SK-N-SH (cell line): ENCODE results near the gene MCUR1. TPM values are rescaled to one million over a fixed set of nuclear protein-coding genes. Genes with fewer than 3 reads are reported as not detected.

Experiments
- CTCF ChIA-PET: fragments of 300-600, 350-600 bp; formaldehyde crosslinking; extraction: SDS; loops from one replicate; lab custom pipeline; 2021; lab: Yijun Ruan, JAX
- POLR2A ChIA-PET: fragments of 350-600 bp; sonication (Branson Sonifier 250); formaldehyde crosslinking; extraction: SDS; loops from one replicate; lab custom pipeline; 2020; ENCODE audit warnings: antibody characterized with exemption, inconsistent platforms; lab: Yijun Ruan, JAX
- DNase-seq: peaks from one replicate; pipeline ENCODE4 v3.0.0; 2012
- H2AFZ ChIP-seq: fragments of 200-600 bp; sonication (generic); 2 replicates; pipeline ENCODE4 v1.8.1; 2016; ENCODE audit warnings: antibody characterized with exemption, mild to moderate bottlenecking, low read depth
- H3F3A ChIP-seq: fragments of 200-600 bp; sonication (generic); replicated peaks from 2 replicates; pipeline ENCODE3; 2016; ENCODE audit warnings: antibody characterized with exemption, mild to moderate bottlenecking; ENCODE audit not compliant: insufficient read depth
- H3K27ac ChIP-seq, 2 experiments: fragments of 200-500 bp in 1 of 2; fragments of 200-600 bp in 1 of 2; sonication (Bioruptor generic) in 1 of 2; sonication (generic), shearing (Covaris generic) in 1 of 2; 2 replicates each; pipeline versions ENCODE4 v1.5.1 to v1.6.1; 2014 to 2016; ENCODE audit warnings: low read depth in 2 of 2, inconsistent platforms in 1 of 2, low read length in 1 of 2, mild to moderate bottlenecking in 1 of 2, mixed read lengths in 1 of 2
- H3K27me3 ChIP-seq: fragments of 200-600 bp; sonication (generic), shearing (Covaris generic); 2 replicates; pipeline ENCODE4 v1.6.1; 2016; ENCODE audit warnings: mixed run types; ENCODE audit not compliant: insufficient read depth
- H3K36me3 ChIP-seq, 2 experiments: fragments of 200-500 bp in 1 of 2; fragments of 200-600 bp in 1 of 2; sonication (Bioruptor generic) in 1 of 2; sonication (generic) in 1 of 2; replicated peaks in 1 of 2; 2 replicates each; pipeline versions ENCODE3 to v1.5.1; 2014 to 2016; ENCODE audit warnings: low read length in 1 of 2, mild to moderate bottlenecking in 1 of 2; ENCODE audit not compliant: insufficient read depth in 2 of 2, control insufficient read depth in 1 of 2
- H3K4me1 ChIP-seq, 2 experiments: fragments of 200-500 bp in 1 of 2; fragments of 200-600 bp in 1 of 2; sonication (Bioruptor generic) in 1 of 2; sonication (generic), shearing (Covaris generic) in 1 of 2; 2 replicates each; pipeline versions ENCODE4 v1.5.1 to v1.6.1; 2014 to 2016; ENCODE audit warnings: low read depth in 1 of 2, low read length in 1 of 2, mixed run types in 1 of 2; ENCODE audit not compliant: insufficient read depth in 2 of 2, control insufficient read depth in 1 of 2
- H3K4me2 ChIP-seq: fragments of 200-600 bp; sonication (generic), shearing (Covaris generic); 2 replicates; pipeline ENCODE4 v1.6.1; 2017; ENCODE audit warnings: mixed run types
- H3K4me3 ChIP-seq, 2 experiments: fragments of 200-500 bp in 1 of 2; fragments of 200-600 bp in 1 of 2; sonication (Bioruptor generic) in 1 of 2; sonication (generic), shearing (Covaris generic) in 1 of 2; 2 replicates each; pipeline versions ENCODE4 v1.5.1 to v1.8.1; 2014 to 2016; ENCODE audit warnings: low read depth in 2 of 2, inconsistent platforms in 1 of 2, low read length in 1 of 2, mild to moderate bottlenecking in 1 of 2, mixed read lengths in 1 of 2, moderate library complexity in 1 of 2
- H3K79me2 ChIP-seq: fragments of 200-600 bp; sonication (generic); 2 replicates; pipeline ENCODE4 v1.8.1; 2017; ENCODE audit warnings: mild to moderate bottlenecking; ENCODE audit not compliant: insufficient read depth
- H3K9ac ChIP-seq: fragments of 200-600 bp; sonication (generic); 2 replicates; pipeline ENCODE4 v1.6.1; 2017; ENCODE audit warnings: mixed run types
- H3K9me2 ChIP-seq: fragments of 200-600 bp; sonication (generic); 2 replicates; pipeline ENCODE4 v1.6.1; 2017; ENCODE audit warnings: mixed run types
- H3K9me3 ChIP-seq: fragments of 200-600 bp; sonication (generic); 2 replicates; pipeline ENCODE4 v1.6.1; 2017; ENCODE audit warnings: mixed run types, mild to moderate bottlenecking, moderate library complexity
- H4K20me1 ChIP-seq: fragments of 200-600 bp; sonication (generic); 2 replicates; pipeline ENCODE4 v1.6.1; 2017; ENCODE audit warnings: mild to moderate bottlenecking, mixed run types; ENCODE audit not compliant: insufficient read depth
- CHD2 ChIP-seq: fragments of 150-350 bp; IDR thresholded peaks from 2 replicates; pipeline ENCODE4 v1.6.1; 2018; ENCODE audit warnings: low read length; ENCODE audit not compliant: partially characterized antibody
- CTCF ChIP-seq: fragments of 200-600 bp; sonication (generic); IDR thresholded peaks from 2 replicates; pipeline ENCODE4 v1.6.1; 2017; ENCODE audit warnings: antibody characterized with exemption, mild to moderate bottlenecking, moderate library complexity
- ELF1 ChIP-seq: IDR thresholded peaks from 2 replicates; pipeline ENCODE4 v1.4.0; 2012
- EZH2phosphoT487 ChIP-seq: fragments of 200-600 bp; sonication (generic); IDR thresholded peaks from 2 replicates; pipeline ENCODE4 v1.6.1; 2017; ENCODE audit warnings: low read depth, mixed run types, mild to moderate bottlenecking, antibody characterized with exemption, moderate library complexity, borderline replicate concordance
- FOSL2 ChIP-seq: IDR thresholded peaks from 2 replicates; pipeline ENCODE4 v1.4.0; 2012; ENCODE audit warnings: low read depth, mild to moderate bottlenecking, moderate library complexity, borderline replicate concordance
- FOXJ3 ChIP-seq: sonication (generic); formaldehyde crosslinking; IDR thresholded peaks from 2 replicates; pipeline ENCODE4 v1.5.1; 2020; ENCODE audit warnings: mild to moderate bottlenecking, missing genetic modification reagents
- GABPA ChIP-seq: IDR thresholded peaks from 2 replicates; pipeline ENCODE4 v1.4.0; 2012; ENCODE audit warnings: low read depth, mild to moderate bottlenecking
- GATA2 ChIP-seq: sonication (generic); formaldehyde crosslinking; IDR thresholded peaks from 2 replicates; pipeline ENCODE4 v1.5.0; 2020; ENCODE audit warnings: mild to moderate bottlenecking, missing genetic modification reagents
- MAX ChIP-seq: IDR thresholded peaks from 2 replicates; pipeline ENCODE4 v1.4.0; 2012; ENCODE audit warnings: low read depth
- MEF2A ChIP-seq: IDR thresholded peaks from 2 replicates; pipeline ENCODE4 v1.4.0; 2012; ENCODE audit warnings: low read depth, borderline replicate concordance
- MXI1 ChIP-seq: IDR thresholded peaks from 2 replicates; pipeline ENCODE4 v1.6.1; 2012; ENCODE audit warnings: mild to moderate bottlenecking, low read depth, low read length, improper control_type of control experiment
- NFIC ChIP-seq: IDR thresholded peaks from 2 replicates; pipeline ENCODE4 v1.4.0; 2012; ENCODE audit warnings: borderline replicate concordance
- NRF1 ChIP-seq: IDR thresholded peaks from 2 replicates; pipeline ENCODE4 v1.6.1; 2012; ENCODE audit warnings: low read depth, mild to moderate bottlenecking, low read length
- POLR2AphosphoS5 ChIP-seq: IDR thresholded peaks from 2 replicates; pipeline ENCODE4 v1.6.1; 2012; ENCODE audit warnings: low read depth, low read length
- RCOR1 ChIP-seq: fragments of 150-350 bp; IDR thresholded peaks from 2 replicates; pipeline ENCODE4 v1.6.1; 2017; ENCODE audit warnings: antibody characterized with exemption, low read length
- SIN3A ChIP-seq: IDR thresholded peaks from 2 replicates; pipeline ENCODE4 v1.6.1; 2012; ENCODE audit warnings: low read depth, mild to moderate bottlenecking, low read length, moderate library complexity, borderline replicate concordance
- TAF1 ChIP-seq: IDR thresholded peaks from 2 replicates; pipeline ENCODE4 v1.6.1; 2012; ENCODE audit warnings: low read depth, mild to moderate bottlenecking, low read length, moderate library complexity, borderline replicate concordance
- TCF12 ChIP-seq: IDR thresholded peaks from 2 replicates; pipeline ENCODE4 v1.4.0; 2012
- TEAD4 ChIP-seq: IDR thresholded peaks from 2 replicates; pipeline ENCODE4 v1.4.0; 2012; ENCODE audit warnings: mild to moderate bottlenecking, borderline replicate concordance; ENCODE audit not compliant: insufficient read depth
- USF1 ChIP-seq: IDR thresholded peaks from 2 replicates; pipeline ENCODE4 v1.4.0; 2012; ENCODE audit warnings: low read depth, borderline replicate concordance
- USF2 ChIP-seq: fragments of 150-350 bp; IDR thresholded peaks from 2 replicates; pipeline ENCODE4 v1.6.1; 2017; ENCODE audit warnings: antibody characterized with exemption, low read length, low read depth, borderline replicate concordance
- YY1 ChIP-seq: IDR thresholded peaks from 2 replicates; pipeline ENCODE4 v1.4.0; 2012; ENCODE audit warnings: low read depth, mild to moderate bottlenecking
- WGBS: methylation state at CpG from one replicate; pipeline ENCODE4 v1.1.6; 2017; ENCODE audit warnings: low lambda C conversion rate; 5-methylcytosine and 5-hydroxymethylcytosine counted together
- polyA plus RNA-seq, 3 experiments: library from polyadenylated mRNA; depleted of rRNA; stranded (reverse); fragments of >200 nt; gene quantifications; 2 replicates each; pipeline ENCODE4 v1.2.3, GENCODE V29; 2012
- TF ChIP-seq, protein P1 (sequence below): fragments of 150-350 bp; IDR thresholded peaks from 2 replicates; pipeline ENCODE4 v1.6.1; 2016; ENCODE audit warnings: mild to moderate bottlenecking, low read depth, low read length

Gene MCUR1
- polyA plus RNA-seq, 1 of the 3 experiments (the other 2 are of a cell fraction): 8.3 TPM

- TF ChIP-seq CHD2 (no peak), USF1 (no peak), EZH2phosphoT487 (no peak), RCOR1 (no peak), TAF1 (no peak), CTCF (peak; percentile 97), NFIC (no peak), FOSL2 (0 out of 2 replicates have a peak, but pooled peaks have one; percentile 9), ELF1 (no peak), MXI1 (no peak), POLR2AphosphoS5 (no peak), TEAD4 (no peak), GABPA (no peak)
Observed at GRCh38 chr6:13795041-13795750, 19.2 kb downstream of the MCUR1 start (continued).

DNA sequence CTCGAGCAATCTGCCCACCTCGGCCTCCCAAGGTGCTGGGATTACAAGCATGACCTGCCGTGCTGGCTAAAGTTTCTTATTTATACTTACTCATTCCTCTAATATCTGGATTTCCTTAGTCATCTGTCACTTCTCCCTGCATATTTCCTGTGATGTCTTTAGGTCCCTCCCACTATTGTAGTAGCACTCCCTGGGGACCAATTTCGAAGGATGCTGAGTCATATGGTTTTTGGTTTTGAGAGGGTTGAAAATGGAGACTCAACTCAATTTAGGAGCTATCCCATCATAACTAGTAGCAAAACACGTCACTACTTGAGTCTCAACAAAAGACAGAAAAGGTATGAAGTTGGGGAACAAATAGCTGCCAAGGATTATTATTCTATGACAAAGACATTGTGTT, 20.2 kb downstream of the MCUR1 start:
- peaks cover 33 to 36% of the 10 kb centered on the region in 2 experiments for H3K36me3 ChIP-seq
- no peak overlapping the region for H3K4me2 ChIP-seq
- no peak overlapping the region for H2AFZ ChIP-seq
- ChIA-PET POLR2A (no interaction called here), CTCF (interaction anchor here (1.0 to 3.2 kb wide), 7 partner anchors 8 to 273 kb away, joined by 3 to 20 read pairs (median 6); no protein-coding TSS in a partner anchor)
- H3K4me1 ChIP-seq: peaks cover 0 to 6% of the 10 kb centered on the region in 2 experiments; a peak in 1 of 4 replicates
- H3K9ac ChIP-seq: no peak overlapping the region
- no peak overlapping the region for H3K4me3 ChIP-seq
- H3K9me2 ChIP-seq: no peaks in the 10 kb centered on the region
- no peaks in the 10 kb centered on the region for H3K79me2 ChIP-seq
- no peak for DNase-seq
- 52% methylated on average over 5 of the region's 5 CpGs for WGBS
- H4K20me1 ChIP-seq: no peaks in the 10 kb centered on the region
- H3K27ac ChIP-seq: peak overlapping the region in 1 of 2 experiments; percentile 48; a peak in 2 of 4 replicates
- H3F3A ChIP-seq: peaks cover 5% of the 10 kb centered on the region
- no peaks in the 10 kb centered on the region for H3K27me3 ChIP-seq
- no peaks in the 10 kb centered on the region for H3K9me3 ChIP-seq
- TF ChIP-seq ELF1: no peak
- TF ChIP-seq CHD2: no peak
- TF ChIP-seq, protein P1, sequence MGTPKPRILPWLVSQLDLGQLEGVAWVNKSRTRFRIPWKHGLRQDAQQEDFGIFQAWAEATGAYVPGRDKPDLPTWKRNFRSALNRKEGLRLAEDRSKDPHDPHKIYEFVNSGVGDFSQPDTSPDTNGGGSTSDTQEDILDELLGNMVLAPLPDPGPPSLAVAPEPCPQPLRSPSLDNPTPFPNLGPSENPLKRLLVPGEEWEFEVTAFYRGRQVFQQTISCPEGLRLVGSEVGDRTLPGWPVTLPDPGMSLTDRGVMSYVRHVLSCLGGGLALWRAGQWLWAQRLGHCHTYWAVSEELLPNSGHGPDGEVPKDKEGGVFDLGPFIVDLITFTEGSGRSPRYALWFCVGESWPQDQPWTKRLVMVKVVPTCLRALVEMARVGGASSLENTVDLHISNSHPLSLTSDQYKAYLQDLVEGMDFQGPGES: no peak
- no peak; the same call in 1 of the 2 replicates for TF ChIP-seq NFIC
- TF ChIP-seq SIN3A: 0 out of 2 replicates have a peak, but pooled peaks have one; percentile 25
- 0 out of 2 replicates have a peak, but pooled peaks have one; percentile 21 for TF ChIP-seq YY1
- no peak for TF ChIP-seq MEF2A
- TF ChIP-seq FOSL2: peak; percentile 62; the same call in 1 of the 2 replicates
- no peak for TF ChIP-seq MXI1
- TF ChIP-seq POLR2AphosphoS5: no peak
- TF ChIP-seq USF2: no peak
- no peak for TF ChIP-seq NRF1
- peak; percentile 37; the same call in 1 of the 2 replicates for TF ChIP-seq TCF12
- TF ChIP-seq MAX: no peak
- no peak for TF ChIP-seq GATA2
- TF ChIP-seq TAF1: no peak
- TF ChIP-seq FOXJ3: no peak
